Breast epithelium (tissue), 4 donors: ENCODE data around the gene PLCG1. TPM values are rescaled to one million over a fixed set of nuclear protein-coding genes. Genes with fewer than 3 reads are reported as not detected.
A peak's percentile ranks its signal among the peaks of the same experiment; 100 is the strongest.

Experiments used
- DNase-seq, 2 donors: peaks; one replicate each; pipeline ENCODE4 v3.0.0-alpha.2; 2019; ENCODE audit warnings: low spot score in 2 of 2
- H3K27ac ChIP-seq, 2 donors: fragments of 200-600 bp; sonication (generic) in 1 of 2; one replicate each; pipeline ENCODE4 v1.5.1; 2016 to 2019; ENCODE audit warnings: mild to moderate bottlenecking in 1 of 2
- H3K27me3 ChIP-seq, 2 donors: fragments of 200-600 bp; sonication (generic) in 1 of 2; one replicate each; pipeline versions ENCODE4 v1.5.1 to v1.6.0; 2017 to 2019; ENCODE audit warnings: control low read depth in 1 of 2, mild to moderate bottlenecking in 1 of 2
- H3K36me3 ChIP-seq: fragments of 200-600 bp; one replicate; pipeline ENCODE4 v1.5.1; 2019
- H3K4me1 ChIP-seq, 2 donors: fragments of 200-600 bp; sonication (generic); one replicate each; pipeline ENCODE4 v1.5.1; 2016 to 2019; ENCODE audit warnings: control low read depth in 1 of 2
- H3K4me3 ChIP-seq, 3 donors: fragments of 200-600 bp; sonication (generic); 1 replicate in 2 of 3; 2 replicates in 1 of 3; pipeline ENCODE4 v1.5.1; 2016 to 2019; ENCODE audit warnings: mild to moderate bottlenecking in 3 of 3, moderate library complexity in 2 of 3
- H3K9me3 ChIP-seq, 2 donors: fragments of 200-600 bp; sonication (generic) in 1 of 2; one replicate each; pipeline ENCODE4 v1.5.1; 2016 to 2019; ENCODE audit warnings: control low read depth in 1 of 2
- CTCF ChIP-seq, 3 donors: fragments of 450-650 bp; IDR thresholded peaks; one replicate each; pipeline ENCODE4 v1.5.1; 2016 to 2017; ENCODE audit warnings: antibody characterized with exemption in 3 of 3, mild to moderate bottlenecking in 3 of 3, moderate library complexity in 3 of 3
- POLR2A ChIP-seq: fragments of 450-650 bp; IDR thresholded peaks from one replicate; pipeline ENCODE4 v1.6.1; 2016; ENCODE audit warnings: antibody characterized with exemption, mild to moderate bottlenecking, moderate library complexity
- POLR2AphosphoS5 ChIP-seq, 3 donors: sonication (generic); formaldehyde crosslinking; IDR thresholded peaks; one replicate each; pipeline ENCODE4 v1.6.1; 2017; ENCODE audit warnings: antibody characterized with exemption in 3 of 3
- intact Hi-C: fragments of 100-400 bp; cut with DNase I; formaldehyde crosslinking; loops from one replicate; pipeline ENCODE4 v1.15.1; 2023; ENCODE audit warnings: low total_unique reads
- total RNA-seq, 3 donors: library from RNA; depleted of rRNA; stranded (reverse); fragments of >200 nt; gene quantifications; one replicate each; pipeline ENCODE4 v1.1.0, GENCODE V29; 2016

The PLCG1 gene
- total RNA-seq, 3 donors from 2014 or later: 88.5 to 132 (median 92.3) TPM

GRCh38 chr20:41145317-41145716 lies 8.0 kb downstream of the PLCG1 start:
- no peak for DNase-seq
- Histone ChIP-seq H3K27me3 (no peaks in the 10 kb centered on the region), H3K27ac (peak overlapping the region; percentile 37 to 84), H3K4me3 (peak overlapping the region in 1 of 3 donors; percentile 4), H3K36me3 (no peaks in the 10 kb centered on the region), H3K9me3 (no peaks in the 10 kb centered on the region), H3K4me1 (peaks cover 12 to 21% of the 10 kb centered on the region in 2 donors)
- TF ChIP-seq POLR2A (no peak), CTCF (IDR thresholded peaks at IDR 0.05) (no peak), POLR2AphosphoS5 (IDR thresholded peaks at IDR 0.05) (no peak)
- intact Hi-C loops: no loop called here

GRCh38 chr20:41145821-41146620 lies 8.7 kb downstream of the PLCG1 start:
- Histone ChIP-seq H3K27ac (peak overlapping the region; percentile 37 to 84), H3K9me3 (no peaks in the 10 kb centered on the region), H3K27me3 (no peaks in the 10 kb centered on the region), H3K4me3 (peak overlapping the region in 2 of 3 donors; percentile 4), H3K36me3 (no peaks in the 10 kb centered on the region), H3K4me1 (peaks cover 6 to 22% of the 10 kb centered on the region in 2 donors)
- TF ChIP-seq CTCF (IDR thresholded peaks at IDR 0.05) (no peak), POLR2A (no peak), POLR2AphosphoS5 (IDR thresholded peaks at IDR 0.05) (no peak)
- intact Hi-C loops: no loop called here
- no peak for DNase-seq

- H3K27ac ChIP-seq: peak overlapping the region; percentile 21 to 30
- intact Hi-C loops: no loop called here
These were observed 10.4 kb downstream of the PLCG1 start for GRCh38 chr20:41147767-41148191.

GRCh38 chr20:41148942-41149341 lies 11.6 kb downstream of the PLCG1 start:
- H3K4me3 ChIP-seq: no peak overlapping the region
- H3K27ac ChIP-seq: no peak overlapping the region
- no peaks in the 10 kb centered on the region for H3K9me3 ChIP-seq
- H3K36me3 ChIP-seq: no peaks in the 10 kb centered on the region
- peaks cover 7 to 14% of the 10 kb centered on the region in 2 donors for H3K4me1 ChIP-seq
- intact Hi-C loops: no loop called here
- DNase-seq: no peak
- no peaks in the 10 kb centered on the region for H3K27me3 ChIP-seq
- no peak for TF ChIP-seq POLR2AphosphoS5 (IDR thresholded peaks at IDR 0.05)
- TF ChIP-seq POLR2A: no peak
- no peak for TF ChIP-seq CTCF (IDR thresholded peaks at IDR 0.05)

More at GRCh38 chr20:41147767-41148191, 10.4 kb downstream of the PLCG1 start:
- peaks cover 7 to 17% of the 10 kb centered on the region in 2 donors for H3K4me1 ChIP-seq
- H3K4me3 ChIP-seq: no peak overlapping the region
- no peaks in the 10 kb centered on the region for H3K27me3 ChIP-seq
- TF ChIP-seq POLR2A (no peak), CTCF (IDR thresholded peaks at IDR 0.05) (no peak), POLR2AphosphoS5 (IDR thresholded peaks at IDR 0.05) (no peak)
- no peak for DNase-seq
- H3K36me3 ChIP-seq: no peaks in the 10 kb centered on the region
- H3K9me3 ChIP-seq: no peaks in the 10 kb centered on the region

GRCh38 chr20:41150664-41151063 lies 13.3 kb downstream of the PLCG1 start:
- no peaks in the 10 kb centered on the region for H3K9me3 ChIP-seq
- no peaks in the 10 kb centered on the region for H3K27me3 ChIP-seq
- peaks cover 5 to 14% of the 10 kb centered on the region in 2 donors for H3K4me1 ChIP-seq
- no peaks in the 10 kb centered on the region for H3K36me3 ChIP-seq
- H3K4me3 ChIP-seq: no peak overlapping the region
- DNase-seq: no peak
- intact Hi-C loops: no loop called here
- peak overlapping the region; percentile 50 to 65 for H3K27ac ChIP-seq
- TF ChIP-seq POLR2A: no peak
- no peak for TF ChIP-seq POLR2AphosphoS5 (IDR thresholded peaks at IDR 0.05)
- no peak for TF ChIP-seq CTCF (IDR thresholded peaks at IDR 0.05)
